ENCODE data around the gene KIFC1. TPM values are rescaled to one million over a fixed set of nuclear protein-coding genes. Genes with fewer than 3 reads are reported as not detected.
A peak's percentile ranks its signal among the peaks of the same experiment; 100 is the strongest.

The KIFC1 gene
- total RNA-seq, 2 donors from 2014 or later: 56.6 to 94.3 TPM

DNA sequence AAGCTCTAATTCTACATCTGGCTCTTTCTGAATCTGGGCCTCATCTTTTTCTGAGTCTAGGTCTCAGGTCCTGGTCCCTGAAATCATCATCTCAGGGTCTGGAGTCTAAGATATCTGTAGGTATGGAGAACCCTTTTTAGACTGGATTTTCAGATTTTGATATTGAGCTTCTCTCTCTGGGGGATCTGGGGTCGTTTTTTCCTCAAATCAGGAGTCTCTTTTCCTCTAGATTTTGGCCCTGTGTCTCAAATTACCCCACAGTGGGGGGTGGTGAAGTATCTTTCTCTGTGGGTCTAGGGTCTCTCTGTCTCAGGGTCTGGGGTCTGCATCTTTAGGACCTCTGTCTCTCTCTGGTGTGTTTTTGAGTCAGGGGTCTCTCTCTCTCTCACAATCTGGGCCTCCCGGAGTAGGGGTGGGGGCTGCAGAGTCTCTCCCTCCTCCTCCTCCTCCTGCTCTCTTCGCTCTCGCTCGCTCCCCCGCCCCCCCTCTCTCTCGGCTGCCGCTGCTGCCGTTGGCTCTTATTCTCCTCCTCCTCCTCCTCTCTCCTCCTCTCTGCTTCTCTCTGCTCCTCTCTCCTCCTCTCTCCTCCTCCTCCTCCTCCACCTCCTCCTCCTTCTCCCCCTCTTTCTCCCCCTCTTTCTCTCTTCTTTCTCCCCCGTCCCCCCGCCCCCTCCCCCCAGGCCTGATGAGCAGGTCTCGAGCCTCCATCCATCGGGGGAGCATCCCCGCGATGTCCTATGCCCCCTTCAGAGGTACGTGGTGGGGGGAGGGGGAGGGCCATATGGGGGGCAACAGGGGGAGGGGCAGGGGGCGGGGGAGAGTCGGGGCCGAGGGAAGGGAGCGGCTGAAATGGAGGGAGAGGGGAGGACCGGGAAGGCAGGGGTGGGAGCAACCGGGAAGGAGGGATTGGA, 28.2 kb downstream of the KIFC1 start, which contains the start of gene SYNGAP1:
Gene SYNGAP1, plus strand, starts transcription at position 486 of the 911 bp plus-strand sequence. Its CDS starts 200 bp downstream, at position 686.
- Histone ChIP-seq H3K27ac (ENCODE audit: low read depth, low read length) (peak within 1 kb of the TSS; percentile 85), H3K4me3 (ENCODE audit: low read length) (peak within 1 kb of the TSS; percentile 97), H3K36me3 (ENCODE audit: control insufficient read depth, insufficient read depth, low read length) (peaks cover 20% of the 10 kb centered on the region), H3K4me1 (ENCODE audit: control insufficient read depth, insufficient read depth, low read length) (peaks cover 4% of the 10 kb centered on the region), H3K9ac (ENCODE audit: extremely low read depth, low read length, poor library complexity, severe bottlenecking) (no peak within 1 kb of the TSS), H3K9me3 (ENCODE audit: control insufficient read depth, low read length) (no peaks in the 10 kb centered on the region), H3K27me3 (ENCODE audit: control insufficient read depth, insufficient read depth, low read length, poor library complexity, severe bottlenecking) (no peaks in the 10 kb centered on the region)
- peak within 1 kb of the TSS; percentile 97 for H3K4me3 Mint-ChIP-seq
- peak; percentile 84 for DNase-seq
- 0 to 2% methylated on average over 6 to 15 of the region's 22 CpGs for WGBS, 2 experiments (ENCODE audit: insufficient coverage in 1 of 2, insufficient read length in 1 of 2)
- H3K27me3 Mint-ChIP-seq (ENCODE audit: insufficient read depth): no peaks in the 10 kb centered on the region
- no peaks in the 10 kb centered on the region for H3K9me3 Mint-ChIP-seq
- H3K27ac Mint-ChIP-seq: peak within 1 kb of the TSS; percentile 98
- TF ChIP-seq, protein P1, sequence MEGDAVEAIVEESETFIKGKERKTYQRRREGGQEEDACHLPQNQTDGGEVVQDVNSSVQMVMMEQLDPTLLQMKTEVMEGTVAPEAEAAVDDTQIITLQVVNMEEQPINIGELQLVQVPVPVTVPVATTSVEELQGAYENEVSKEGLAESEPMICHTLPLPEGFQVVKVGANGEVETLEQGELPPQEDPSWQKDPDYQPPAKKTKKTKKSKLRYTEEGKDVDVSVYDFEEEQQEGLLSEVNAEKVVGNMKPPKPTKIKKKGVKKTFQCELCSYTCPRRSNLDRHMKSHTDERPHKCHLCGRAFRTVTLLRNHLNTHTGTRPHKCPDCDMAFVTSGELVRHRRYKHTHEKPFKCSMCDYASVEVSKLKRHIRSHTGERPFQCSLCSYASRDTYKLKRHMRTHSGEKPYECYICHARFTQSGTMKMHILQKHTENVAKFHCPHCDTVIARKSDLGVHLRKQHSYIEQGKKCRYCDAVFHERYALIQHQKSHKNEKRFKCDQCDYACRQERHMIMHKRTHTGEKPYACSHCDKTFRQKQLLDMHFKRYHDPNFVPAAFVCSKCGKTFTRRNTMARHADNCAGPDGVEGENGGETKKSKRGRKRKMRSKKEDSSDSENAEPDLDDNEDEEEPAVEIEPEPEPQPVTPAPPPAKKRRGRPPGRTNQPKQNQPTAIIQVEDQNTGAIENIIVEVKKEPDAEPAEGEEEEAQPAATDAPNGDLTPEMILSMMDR (conservative IDR thresholded peaks at IDR 0.05): no peak
- peaks cover 32% of the 10 kb centered on the region for H3K36me3 Mint-ChIP-seq (ENCODE audit: low read depth)
- peaks cover 50% of the 10 kb centered on the region for H3K4me1 Mint-ChIP-seq

DNA sequence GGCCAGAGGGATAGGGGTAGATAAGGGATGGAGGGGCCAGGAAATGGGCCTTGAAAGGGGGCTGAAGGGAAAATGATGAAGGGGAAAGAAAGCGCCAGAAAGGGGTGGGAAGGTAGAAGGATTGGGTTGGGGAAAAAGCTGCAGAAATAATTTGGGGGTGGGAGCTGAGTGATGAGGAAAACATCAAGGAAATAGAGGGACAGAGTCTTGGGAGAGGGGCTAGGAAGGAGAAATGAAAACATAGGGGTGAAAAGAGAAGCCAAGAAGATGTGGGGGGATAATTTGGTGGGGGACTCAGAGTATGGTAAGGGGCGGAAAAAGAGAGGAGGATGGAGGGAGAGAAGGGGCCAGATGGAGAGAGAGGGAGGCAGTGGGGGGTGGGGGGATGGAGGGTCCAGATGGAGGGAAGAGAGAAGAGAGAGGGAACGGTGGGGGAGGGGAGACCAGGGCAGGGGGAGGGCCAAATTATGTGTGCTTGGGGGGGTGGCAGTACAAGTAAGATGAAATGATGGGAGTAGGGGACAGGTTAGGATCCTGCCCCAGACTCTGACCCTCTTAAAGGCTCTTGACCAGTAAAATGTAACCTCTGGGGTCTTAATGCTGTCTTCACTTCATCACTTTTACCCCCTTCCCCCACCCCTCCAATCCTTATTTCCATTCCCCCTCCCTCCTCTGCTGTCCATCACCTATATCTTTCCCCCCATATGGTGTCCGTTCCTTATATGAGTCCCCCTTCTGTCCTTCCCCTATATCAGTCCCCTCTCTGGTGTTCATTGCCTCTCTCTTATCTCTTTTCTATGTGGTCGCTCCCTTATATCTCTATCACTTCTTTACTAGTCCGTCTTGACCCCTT, 29.1 kb downstream of the KIFC1 start:
- no peaks in the 10 kb centered on the region for H3K9me3 Mint-ChIP-seq
- H3K36me3 ChIP-seq (ENCODE audit: control insufficient read depth, insufficient read depth, low read length): peaks cover 11% of the 10 kb centered on the region
- H3K4me1 ChIP-seq (ENCODE audit: control insufficient read depth, insufficient read depth, low read length): peaks cover 4% of the 10 kb centered on the region
- H3K27me3 ChIP-seq (ENCODE audit: control insufficient read depth, insufficient read depth, low read length, poor library complexity, severe bottlenecking): no peaks in the 10 kb centered on the region
- no peak overlapping the region for H3K27ac Mint-ChIP-seq
- TF ChIP-seq, protein P1 (conservative IDR thresholded peaks at IDR 0.05): no peak
- peak overlapping the region; percentile 78 for H3K4me3 ChIP-seq (ENCODE audit: low read length)
- peak overlapping the region; percentile 47 for H3K27ac ChIP-seq (ENCODE audit: low read depth, low read length)
- peak overlapping the region; percentile 97 for H3K4me3 Mint-ChIP-seq
- H3K9me3 ChIP-seq (ENCODE audit: control insufficient read depth, low read length): no peaks in the 10 kb centered on the region
- H3K4me1 Mint-ChIP-seq: peaks cover 53% of the 10 kb centered on the region
- no peaks in the 10 kb centered on the region for H3K27me3 Mint-ChIP-seq (ENCODE audit: insufficient read depth)
- WGBS, 2 experiments (ENCODE audit: insufficient coverage in 1 of 2, insufficient read length in 1 of 2): 62 to 66% methylated on average over 5 to 6 of the region's 6 CpGs
- H3K36me3 Mint-ChIP-seq (ENCODE audit: low read depth): peaks cover 25% of the 10 kb centered on the region
- no peak for DNase-seq
- no peak overlapping the region for H3K9ac ChIP-seq (ENCODE audit: extremely low read depth, low read length, poor library complexity, severe bottlenecking)

GRCh38 chr6:33421344-33421643, 29.7 kb downstream of the KIFC1 start:
- TF ChIP-seq, protein P1 (conservative IDR thresholded peaks at IDR 0.05): no peak
- H3K4me3 ChIP-seq (ENCODE audit: low read length): peak overlapping the region; percentile 78
- no peaks in the 10 kb centered on the region for H3K9me3 Mint-ChIP-seq
- H3K9ac ChIP-seq (ENCODE audit: extremely low read depth, low read length, poor library complexity, severe bottlenecking): no peak overlapping the region
- H3K27ac ChIP-seq (ENCODE audit: low read depth, low read length): no peak overlapping the region
- no peak overlapping the region for H3K27ac Mint-ChIP-seq
- peaks cover 22% of the 10 kb centered on the region for H3K36me3 Mint-ChIP-seq (ENCODE audit: low read depth)
- no peaks in the 10 kb centered on the region for H3K27me3 Mint-ChIP-seq (ENCODE audit: insufficient read depth)
- H3K4me3 Mint-ChIP-seq: peak overlapping the region; percentile 97
- peaks cover 4% of the 10 kb centered on the region for H3K4me1 ChIP-seq (ENCODE audit: control insufficient read depth, insufficient read depth, low read length)
- peaks cover 6% of the 10 kb centered on the region for H3K36me3 ChIP-seq (ENCODE audit: control insufficient read depth, insufficient read depth, low read length)
- DNase-seq: no peak
- no peaks in the 10 kb centered on the region for H3K27me3 ChIP-seq (ENCODE audit: control insufficient read depth, insufficient read depth, low read length, poor library complexity, severe bottlenecking)
- no peaks in the 10 kb centered on the region for H3K9me3 ChIP-seq (ENCODE audit: control insufficient read depth, low read length)
- whole genome bisulfite sequencing, 2 experiments (ENCODE audit: insufficient coverage in 1 of 2, insufficient read length in 1 of 2): 88 to 93% methylated on average over 2 of the region's 2 CpGs
- H3K4me1 Mint-ChIP-seq: peaks cover 54% of the 10 kb centered on the region

Measured in endodermal cell (in vitro differentiated cells).